Panc1 (cell line): ENCODE data around the gene ZNF785. TPM values are rescaled to one million over a fixed set of nuclear protein-coding genes. Genes with fewer than 3 reads are reported as not detected.
A peak's percentile ranks its signal among the peaks of the same experiment; 100 is the strongest.

Experiments used
- ATAC-seq: fragments of 200-7000 bp; cut with Tn5 transposase; 2 replicates; pipeline ENCODE4 v1.9.1; 2020; ENCODE audit warnings: mild to moderate bottlenecking, moderate library complexity
- BruUV-seq: library from RNA; stranded (reverse); fragments of 400-500 nt; replicated peaks from 2 replicates; lab custom pipeline; 2021; lab: Mats Ljungman, UMichigan
- CTCF ChIA-PET: fragments of 300-600 bp; sonication (Branson Sonifier 250); formaldehyde crosslinking; loops from one replicate; lab custom pipeline; 2022; ENCODE audit warnings: antibody characterized with exemption; lab: Charles Lee
- POLR2A ChIA-PET: fragments of 300-600 bp; sonication (Branson Sonifier 250); formaldehyde crosslinking; loops from one replicate; lab custom pipeline; 2022; ENCODE audit warnings: antibody characterized with exemption; lab: Charles Lee
- DNase-seq: peaks from one replicate; pipeline ENCODE4 v3.0.0-alpha.2; 2010; ENCODE audit warnings: low read depth, low spot score
- H3K27ac ChIP-seq: 2 replicates; pipeline ENCODE4 v1.5.1; 2011; ENCODE audit warnings: mild to moderate bottlenecking, low read length, inconsistent platforms
- H3K27me3 ChIP-seq: fragments of 200-500 bp; sonication (Bioruptor generic); 2 replicates; pipeline ENCODE4 v1.6.0; 2014; ENCODE audit warnings: low read length, inconsistent platforms; ENCODE audit not compliant: control insufficient read depth, insufficient read depth
- H3K36me3 ChIP-seq: fragments of 200-500 bp; sonication (Bioruptor generic); 2 replicates; pipeline ENCODE4 v1.5.1; 2014; ENCODE audit warnings: inconsistent platforms, mild to moderate bottlenecking, low read length, moderate library complexity; ENCODE audit not compliant: control insufficient read depth, insufficient read depth
- H3K4me1 ChIP-seq: 2 replicates; pipeline ENCODE4 v1.5.1; 2011; ENCODE audit warnings: inconsistent platforms, mild to moderate bottlenecking, low read length, moderate library complexity; ENCODE audit not compliant: control insufficient read depth, insufficient read depth
- H3K4me3 ChIP-seq, 2 experiments: 2 replicates each; pipeline ENCODE4 v1.5.1; 2011 to 2012; ENCODE audit warnings: low read depth in 2 of 2, low read length in 2 of 2, mild to moderate bottlenecking in 2 of 2, inconsistent platforms in 1 of 2, moderate library complexity in 1 of 2
- H3K9me3 ChIP-seq: fragments of 200-500 bp; sonication (Bioruptor generic); 2 replicates; pipeline ENCODE4 v1.5.1; 2014; ENCODE audit warnings: low read depth, mild to moderate bottlenecking, inconsistent platforms, low read length, moderate library complexity; ENCODE audit not compliant: control insufficient read depth, insufficient read depth
- CTCF ChIP-seq: fragments of 450-650 bp; IDR thresholded peaks from 2 replicates; pipeline ENCODE4 v1.5.1; 2017; ENCODE audit warnings: mild to moderate bottlenecking
- POLR2AphosphoS5 ChIP-seq: IDR thresholded peaks from 2 replicates; pipeline ENCODE4 v1.6.1; 2012; ENCODE audit warnings: mild to moderate bottlenecking, low read depth, low read length, moderate library complexity
- REST ChIP-seq, 2 experiments: IDR thresholded peaks; 2 replicates each; pipeline ENCODE4 v1.6.1; 2011 to 2012; ENCODE audit warnings: low read depth in 2 of 2, control low read depth in 1 of 2, low read length in 1 of 2, mild to moderate bottlenecking in 1 of 2, moderate library complexity in 1 of 2; ENCODE audit not compliant: insufficient read depth in 1 of 2
- SIN3A ChIP-seq: IDR thresholded peaks from 2 replicates; pipeline ENCODE4 v1.6.1; 2012; ENCODE audit warnings: low read depth, mild to moderate bottlenecking, low read length, moderate library complexity, borderline replicate concordance; ENCODE audit not compliant: insufficient read depth
- TCF7L2 ChIP-seq: IDR thresholded peaks from 2 replicates; pipeline ENCODE4 v1.6.1; 2011; ENCODE audit warnings: mild to moderate bottlenecking, low read depth, low read length, inconsistent platforms
- in situ Hi-C: cut with HindIII; loops from 2 replicates; pipeline ENCODE4 v1.10.0; 2016; ENCODE audit warnings: low sequenced_read_pairs, low pct_unique_long_range_greater_than_20kb
- intact Hi-C: fragments of 100-400 bp; cut with micrococcal nuclease; formaldehyde crosslinking; loops from one replicate; pipeline ENCODE4 v1.10.0; 2022; ENCODE audit not compliant: unreplicated experiment
- total RNA-seq: library from RNA; stranded (reverse); gene quantifications from one replicate; pipeline ENCODE4 v1.2.1, GENCODE V29; 2021; ENCODE audit not compliant: unreplicated experiment

Gene ZNF785
- total RNA-seq, 1 experiment from 2014 or later: 6.2 TPM

GRCh38 chr16:30588651-30589050, 3.2 kb upstream of the ZNF785 start:
- TF ChIP-seq POLR2AphosphoS5 (no peak), SIN3A (no peak), REST (IDR thresholded peaks at IDR 0.05; ENCODE audit: insufficient read depth in 1 of 2, low read depth in 2 of 2, low read length in 1 of 2) (no peak), TCF7L2 (no peak), CTCF (no peak)
- no peak overlapping the region for H3K27ac ChIP-seq
- no peaks in the 10 kb centered on the region for H3K27me3 ChIP-seq
- H3K9me3 ChIP-seq: no peaks in the 10 kb centered on the region
- no peak overlapping the region for H3K4me3 ChIP-seq
- no peak for DNase-seq
- CTCF ChIA-PET: no interaction called here
- POLR2A ChIA-PET: interaction anchor here (0.7 kb wide), 1 partner anchor 71 kb away, joined by 7 read pairs; no protein-coding TSS in a partner anchor
- no peak for ATAC-seq
- intact Hi-C loops: no loop called here
- H3K4me1 ChIP-seq: no peaks in the 10 kb centered on the region; the same call in 1 of the 2 replicates
- in situ Hi-C loops: no loop called here
- BruUV-seq: no TSS peak
- no peaks in the 10 kb centered on the region for H3K36me3 ChIP-seq

GRCh38 chr16:30585022-30585399, 486 bp downstream of the ZNF785 start:
- peak overlapping the region; percentile 59 to 63 for H3K4me3 ChIP-seq
- no peaks in the 10 kb centered on the region for H3K27me3 ChIP-seq
- H3K27ac ChIP-seq: peak overlapping the region; percentile 85
- no TSS peak for BruUV-seq
- no peak for TF ChIP-seq CTCF
- no peak for TF ChIP-seq SIN3A
- TF ChIP-seq REST (IDR thresholded peaks at IDR 0.05; ENCODE audit: insufficient read depth in 1 of 2, low read depth in 2 of 2, low read length in 1 of 2): no peak
- no peak for TF ChIP-seq TCF7L2
- no peak for TF ChIP-seq POLR2AphosphoS5
- ChIA-PET POLR2A (no interaction called here), CTCF (no interaction called here)
- DNase-seq (no peak), ATAC-seq (no peak; the same call in 1 of the 2 replicates)
- H3K36me3 ChIP-seq: no peaks in the 10 kb centered on the region
- in situ Hi-C loops (no loop called here), intact Hi-C loops (no loop called here)
- H3K4me1 ChIP-seq: no peaks in the 10 kb centered on the region; the same call in 1 of the 2 replicates
- no peaks in the 10 kb centered on the region for H3K9me3 ChIP-seq
